H1 (cell line): ENCODE data around the gene UBE3B. TPM values are rescaled to one million over a fixed set of nuclear protein-coding genes. Genes with fewer than 3 reads are reported as not detected.

Experiments used
- CTCF ChIA-PET: fragments of 300-600 bp; sonication (Branson Sonifier 250); formaldehyde crosslinking; loops from one replicate; lab custom pipeline; 2021; ENCODE audit not compliant: partially characterized antibody; lab: Charles Lee
- POLR2A ChIA-PET: fragments of 300-600 bp; sonication (Branson Sonifier 250); formaldehyde crosslinking; loops from one replicate; lab custom pipeline; 2021; ENCODE audit warnings: inconsistent platforms; ENCODE audit not compliant: partially characterized antibody; lab: Charles Lee
- DNase-seq, 2 experiments: peaks; one replicate each; pipeline versions ENCODE4 v3.0.0 to v3.0.0-alpha.2; 2010 to 2022; ENCODE audit warnings: low spot score in 2 of 2, low read depth in 1 of 2, mixed read lengths in 1 of 2
- FAIRE-seq: peaks from 2 replicates; lab custom pipeline; 2011; peaks lifted over from hg19 to GRCh38; lab: Jason Lieb, UNC
- H2AFZ ChIP-seq: 2 replicates; pipeline ENCODE4 v1.8.1; 2012; ENCODE audit warnings: low read length, inconsistent platforms
- H2AK5ac ChIP-seq: 2 replicates; pipeline ENCODE4 v1.6.1; 2013; ENCODE audit warnings: low read depth, low read length
- H2BK120ac ChIP-seq: replicated peaks from 2 replicates; pipeline ENCODE3; 2013; ENCODE audit warnings: low read depth, low read length, inconsistent platforms
- H2BK12ac ChIP-seq: 2 replicates; pipeline ENCODE4 v1.6.1; 2013; ENCODE audit warnings: low read depth, low read length
- H2BK15ac ChIP-seq: 2 replicates; pipeline ENCODE4 v1.6.1; 2013; ENCODE audit warnings: low read length
- H2BK20ac ChIP-seq: 2 replicates; pipeline ENCODE4 v1.6.1; 2013; ENCODE audit warnings: low read length
- H2BK5ac ChIP-seq: 2 replicates; pipeline ENCODE4 v1.6.1; 2013; ENCODE audit warnings: low read depth, low read length
- H3K14ac ChIP-seq: 2 replicates; pipeline ENCODE4 v1.6.1; 2013; ENCODE audit warnings: inconsistent platforms; ENCODE audit not compliant: insufficient read length
- H3K18ac ChIP-seq: 2 replicates; pipeline ENCODE4 v1.6.1; 2013; ENCODE audit warnings: low read length; ENCODE audit errors: extremely low read depth
- H3K23ac ChIP-seq: 2 replicates; pipeline ENCODE4 v1.6.1; 2013; ENCODE audit warnings: inconsistent platforms; ENCODE audit not compliant: insufficient read length
- H3K23me2 ChIP-seq: 2 replicates; pipeline ENCODE4 v1.6.1; 2013; ENCODE audit warnings: low read depth, low read length
- H3K27ac ChIP-seq: 2 replicates; pipeline ENCODE4 v1.6.1; 2011; ENCODE audit warnings: low read depth, low read length, inconsistent platforms
- H3K27me3 ChIP-seq, 4 experiments: replicated peaks in 1 of 4; 1 replicate in 1 of 4; 2 replicates in 3 of 4; pipeline versions ENCODE4 v1.6.1 to v1.8.1; 2011 to 2013; ENCODE audit warnings: low read length in 3 of 4, mild to moderate bottlenecking in 3 of 4, inconsistent platforms in 2 of 4, mixed read lengths in 2 of 4, moderate library complexity in 1 of 4; ENCODE audit not compliant: control insufficient read depth in 3 of 4, insufficient read depth in 3 of 4; ENCODE audit errors: extremely low read depth in 1 of 4
- H3K36me3 ChIP-seq, 4 experiments: 2 replicates each; pipeline versions ENCODE4 v1.6.1 to v1.8.1; 2011 to 2013; ENCODE audit warnings: mild to moderate bottlenecking in 4 of 4, low read length in 3 of 4, moderate library complexity in 2 of 4, control low read depth in 1 of 4, inconsistent platforms in 1 of 4; ENCODE audit not compliant: insufficient read depth in 4 of 4, control insufficient read depth in 2 of 4
- H3K4ac ChIP-seq: replicated peaks from 2 replicates; pipeline ENCODE3; 2013; ENCODE audit warnings: low read length, low read depth, mixed read lengths, inconsistent platforms; ENCODE audit not compliant: insufficient read length
- H3K4me1 ChIP-seq, 4 experiments: replicated peaks in 1 of 4; 1 replicate in 1 of 4; 2 replicates in 3 of 4; pipeline versions ENCODE4 v1.6.1 to v1.8.1; 2011 to 2013; ENCODE audit warnings: low read length in 3 of 4, inconsistent platforms in 2 of 4, mixed read lengths in 1 of 4; ENCODE audit not compliant: insufficient read depth in 4 of 4, control insufficient read depth in 3 of 4
- H3K4me2 ChIP-seq, 2 experiments: 2 replicates each; pipeline versions ENCODE4 v1.6.1 to v1.8.1; 2011 to 2013; ENCODE audit warnings: low read depth in 2 of 2, low read length in 2 of 2, control low read depth in 1 of 2, inconsistent platforms in 1 of 2, mild to moderate bottlenecking in 1 of 2; ENCODE audit not compliant: insufficient read depth in 1 of 2
- H3K4me3 ChIP-seq, 4 experiments: fragments of 200-600, 300-600 bp in 1 of 4; sonication (generic), shearing (Covaris generic), sonication (Bioruptor Twin) in 1 of 4; 2 replicates each; pipeline versions ENCODE4 v1.5.1 to v1.8.1; 2011 to 2016; ENCODE audit warnings: low read length in 4 of 4, low read depth in 3 of 4, control low read depth in 2 of 4, inconsistent platforms in 2 of 4, mild to moderate bottlenecking in 2 of 4, mixed read lengths in 1 of 4, moderate library complexity in 1 of 4; ENCODE audit not compliant: insufficient read depth in 2 of 4; ENCODE audit errors: extremely low read depth in 1 of 4
- H3K56ac ChIP-seq: replicated peaks from 2 replicates; pipeline ENCODE3; 2013; ENCODE audit warnings: low read depth, mild to moderate bottlenecking, mixed read lengths, low read length, inconsistent platforms; ENCODE audit not compliant: insufficient read length
- H3K79me1 ChIP-seq: 2 replicates; pipeline ENCODE4 v1.6.1; 2013; ENCODE audit warnings: low read depth, low read length, control low read depth
- H3K79me2 ChIP-seq, 2 experiments: 2 replicates each; pipeline versions ENCODE4 v1.6.1 to v1.8.1; 2012 to 2013; ENCODE audit warnings: low read length in 2 of 2, mild to moderate bottlenecking in 2 of 2, inconsistent platforms in 1 of 2; ENCODE audit not compliant: insufficient read depth in 2 of 2, control insufficient read depth in 1 of 2
- H3K9ac ChIP-seq, 4 experiments: replicated peaks in 1 of 4; 1 replicate in 1 of 4; 2 replicates in 3 of 4; pipeline versions ENCODE4 v1.6.1 to v1.8.1; 2011 to 2013; ENCODE audit warnings: low read depth in 3 of 4, low read length in 3 of 4, control low read depth in 2 of 4, mild to moderate bottlenecking in 2 of 4, moderate library complexity in 2 of 4, inconsistent platforms in 1 of 4; ENCODE audit errors: extremely low read depth in 1 of 4
- H3K9me3 ChIP-seq, 2 experiments: 2 replicates each; pipeline versions ENCODE4 v1.6.1 to v1.8.1; 2012 to 2013; ENCODE audit warnings: mild to moderate bottlenecking in 2 of 2, moderate library complexity in 2 of 2, control low read depth in 1 of 2, inconsistent platforms in 1 of 2, low read depth in 1 of 2, low read length in 1 of 2, mixed read lengths in 1 of 2; ENCODE audit not compliant: insufficient read depth in 2 of 2
- H4K20me1 ChIP-seq, 2 experiments: replicated peaks in 1 of 2; 2 replicates each; pipeline versions ENCODE3 to v1.8.1; 2011 to 2013; ENCODE audit warnings: inconsistent platforms in 2 of 2, low read length in 2 of 2, mild to moderate bottlenecking in 1 of 2; ENCODE audit not compliant: insufficient read depth in 2 of 2, control insufficient read depth in 1 of 2
- H4K5ac ChIP-seq: 2 replicates; pipeline ENCODE4 v1.6.1; 2013; ENCODE audit warnings: low read length, low read depth, mixed read lengths, inconsistent platforms; ENCODE audit not compliant: insufficient read length
- H4K8ac ChIP-seq: 2 replicates; pipeline ENCODE4 v1.8.0; 2013; ENCODE audit warnings: mild to moderate bottlenecking, moderate library complexity, low read length, inconsistent platforms; ENCODE audit not compliant: insufficient read depth; ENCODE audit errors: extremely low read depth
- H4K91ac ChIP-seq: replicated peaks from 2 replicates; pipeline ENCODE3; 2013; ENCODE audit warnings: low read length, mixed read lengths, inconsistent platforms; ENCODE audit not compliant: insufficient read length
- KDM5A ChIP-seq: fragments of 200-600 bp; IDR thresholded peaks from 2 replicates; pipeline ENCODE4 v1.7.1; 2012; ENCODE audit warnings: mild to moderate bottlenecking, low read length, inconsistent platforms, mixed read lengths
- POLR2A ChIP-seq, 2 experiments: IDR thresholded peaks; 1 replicate in 1 of 2; 2 replicates in 1 of 2; pipeline ENCODE4 v1.6.1; 2011; ENCODE audit warnings: low read depth in 2 of 2, low read length in 2 of 2, mild to moderate bottlenecking in 2 of 2; ENCODE audit errors: control extremely low read depth in 1 of 2
- SP2 ChIP-seq: IDR thresholded peaks from 2 replicates; pipeline ENCODE4 v1.6.1; 2012; ENCODE audit warnings: mild to moderate bottlenecking, low read length, inconsistent platforms
- TAF1 ChIP-seq: IDR thresholded peaks from 2 replicates; pipeline ENCODE4 v1.6.1; 2011; ENCODE audit warnings: mild to moderate bottlenecking, low read depth, low read length
- WGBS, 2 experiments: shearing (Covaris generic) in 1 of 2; methylation state at CpG; one replicate each; pipeline versions ENCODE4 v1.1.6 to v1.1.7; 2013 to 2015; ENCODE audit warnings: low lambda C conversion rate in 2 of 2, mixed read lengths in 2 of 2, inconsistent platforms in 1 of 2, low coverage in 1 of 2, missing lambda C conversion rate in 1 of 2; ENCODE audit not compliant: insufficient replicate concordance in 2 of 2, insufficient coverage in 1 of 2, insufficient read length in 1 of 2; ENCODE audit errors: extremely low coverage in 1 of 2, missing lambda C conversion rate in 1 of 2; 5-methylcytosine and 5-hydroxymethylcytosine counted together
- polyA plus RNA-seq, 7 experiments: library from polyadenylated mRNA; depleted of rRNA in 3 of 7; stranded (reverse) in 5 of 7; unstranded in 2 of 7; fragments of >200 nt in 5 of 7; fragments of 200-250 nt in 2 of 7; gene quantifications; 1 replicate in 5 of 7; 2 replicates in 1 of 7; 4 replicates in 1 of 7; pipeline versions ENCODE4 v1.2.1 to v1.2.3, GENCODE V29; 2011 to 2013; ENCODE audit warnings: missing spikeins in 2 of 7, mixed read lengths in 2 of 7
- total RNA-seq: library from RNA; stranded (reverse); fragmentation: NEBNext Ultra II Directional; extraction: Animal tissue kit (Norgen Biotek cat#: 25700); gene quantifications from 2 replicates; pipeline ENCODE4 v1.2.1, GENCODE V29; 2021

UBE3B gene
- total and polyA plus RNA-seq, 2 of the 8 experiments (the other 6 are each of a cell fraction or from before 2014, with no cell fraction given), result 14.0 to 21.1 TPM

DNA sequence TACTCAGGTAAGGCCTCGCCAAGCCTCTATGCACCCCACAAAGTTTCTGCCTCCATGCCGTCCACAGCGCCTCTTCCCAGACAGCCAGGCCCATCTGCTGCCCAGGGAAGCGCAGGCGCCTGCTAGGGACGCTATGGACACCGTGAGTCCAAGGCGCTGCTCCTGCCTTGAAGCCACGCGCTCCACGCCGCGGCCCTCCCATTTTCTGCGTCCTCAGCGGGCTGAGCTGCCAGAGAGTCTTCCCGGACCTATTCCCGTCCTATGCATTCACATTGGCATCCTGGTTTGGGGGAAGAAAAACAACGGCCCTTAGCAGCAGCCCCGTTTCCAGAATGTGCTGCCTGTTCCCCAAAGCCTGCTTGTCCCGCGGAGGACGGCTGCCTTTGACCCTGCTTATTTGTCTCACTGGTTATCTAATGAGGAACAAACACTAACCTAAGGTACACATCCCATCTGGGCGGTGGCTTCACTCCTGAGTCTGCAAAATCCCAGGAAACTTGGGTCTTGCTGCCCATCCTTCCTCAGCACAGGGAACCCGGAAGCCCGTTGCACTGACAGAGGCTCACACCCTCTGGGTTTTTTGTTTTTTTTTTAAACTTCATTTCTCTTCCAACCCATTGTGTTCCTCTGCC, 57.9 kb downstream of the UBE3B start:
- Histone ChIP-seq H4K5ac (no peak overlapping the region), H2BK20ac (no peak overlapping the region), H3K9ac (no peak overlapping the region), H2BK12ac (no peak overlapping the region), H3K18ac (no peak overlapping the region), H4K20me1 (no peaks in the 10 kb centered on the region), H3K4me2 (no peak overlapping the region), H3K14ac (no peak overlapping the region), H3K79me1 (no peaks in the 10 kb centered on the region), H3K56ac (no peak overlapping the region), H3K79me2 (no peaks in the 10 kb centered on the region), H3K4me3 (no peak overlapping the region), H2BK5ac (no peak overlapping the region), H2BK15ac (no peak overlapping the region), H3K4ac (no peak overlapping the region), H2AFZ (no peak overlapping the region), H4K8ac (no peak overlapping the region), H3K9me3 (no peaks in the 10 kb centered on the region), H3K27me3 (no peaks in the 10 kb centered on the region), H3K4me1 (peaks cover 0 to under 1% (median 0%) of the 10 kb centered on the region in 4 experiments; a peak in 1 of 7 replicates), H2AK5ac (no peak overlapping the region), H3K36me3 (peaks cover 0 to 3% (median 0%) of the 10 kb centered on the region in 4 experiments; a peak in 1 of 8 replicates), H3K23ac (no peak overlapping the region), H2BK120ac (no peak overlapping the region), H4K91ac (no peak overlapping the region), H3K23me2 (no peaks in the 10 kb centered on the region), H3K27ac (no peak overlapping the region; the same call in 1 of the 2 replicates)
- DNase-seq (no peak), FAIRE-seq (no peak)
- TF ChIP-seq KDM5A (no peak), TAF1 (no peak), SP2 (no peak), POLR2A (IDR thresholded peaks at IDR 0.05; ENCODE audit: control extremely low read depth in 1 of 2, low read depth in 2 of 2, low read length in 2 of 2) (no peak)
- ChIA-PET CTCF (interaction anchor here (0.6 to 1.1 kb wide), 3 partner anchors 14 to 204 kb away, joined by 3 to 4 read pairs (median 3); no protein-coding TSS in a partner anchor), POLR2A (no interaction called here)
- WGBS, 2 experiments, result 91% methylated on average over 25 of the region's 25 CpGs; no CpG with 5 or more reads in 1 of the 2 experiments
